GM12878 (cell line): ENCODE results near the gene ACRBP. TPM values are rescaled to one million over a fixed set of nuclear protein-coding genes. Genes with fewer than 3 reads are reported as not detected.

Experiments
- ATAC-seq: fragments of 200-7000 bp; cut with Tn5 transposase; 3 replicates; pipeline ENCODE4 v1.9.1; 2020; ENCODE audit warnings: mild to moderate bottlenecking, moderate library complexity
- BruUV-seq: library from RNA; stranded (reverse); fragments of 400-500 nt; replicated peaks from 2 replicates; lab custom pipeline; 2021; lab: Mats Ljungman, UMichigan
- CTCF ChIA-PET: fragments of 300-600 bp; sonication (Branson Sonifier 250); formaldehyde crosslinking; extraction: SDS; loops from one replicate; lab custom pipeline; 2021; ENCODE audit warnings: inconsistent platforms; lab: Yijun Ruan, JAX
- POLR2A ChIA-PET: fragments of 350-600 bp; formaldehyde crosslinking; extraction: SDS; loops from one replicate; lab custom pipeline; 2021; ENCODE audit warnings: inconsistent platforms; lab: Charles Lee
- RAD21 ChIA-PET: fragments of 300-600 bp; sonication (Branson Sonifier 250); formaldehyde crosslinking; loops from one replicate; lab custom pipeline; 2023; ENCODE audit warnings: antibody characterized with exemption; ENCODE audit not compliant: unreplicated experiment; lab: Charles Lee
- SMC1A ChIA-PET: fragments of 300-600 bp; sonication (Branson Sonifier 250); formaldehyde crosslinking; loops from one replicate; lab custom pipeline; 2023; ENCODE audit not compliant: unreplicated experiment, uncharacterized antibody; lab: Charles Lee
- DNase-seq: peaks from one replicate; pipeline ENCODE4 v3.0.0-alpha.2; 2011; ENCODE audit warnings: low read depth, low spot score
- FAIRE-seq: peaks from 3 replicates; lab custom pipeline; 2011; peaks lifted over from hg19 to GRCh38; lab: Jason Lieb, UNC
- H2AFZ ChIP-seq: 2 replicates; pipeline ENCODE4 v1.6.0; 2011; ENCODE audit warnings: low read depth, low read length, control low read depth; ENCODE audit not compliant: control insufficient read depth
- H3K27ac ChIP-seq: 2 replicates; pipeline ENCODE4 v1.5.1; 2011; ENCODE audit warnings: control low read depth; ENCODE audit not compliant: control insufficient read depth, insufficient read depth
- H3K27me3 ChIP-seq, 2 experiments: replicated peaks in 1 of 2; 2 replicates each; pipeline versions ENCODE4 v1.6.0 to v1.6.1; 2011; ENCODE audit warnings: low read length in 1 of 2; ENCODE audit not compliant: control insufficient read depth in 2 of 2, insufficient read depth in 2 of 2
- H3K36me3 ChIP-seq, 2 experiments: 2 replicates each; pipeline ENCODE4 v1.5.1; 2011; ENCODE audit warnings: low read length in 1 of 2; ENCODE audit not compliant: control insufficient read depth in 2 of 2, insufficient read depth in 2 of 2
- H3K4me1 ChIP-seq: 2 replicates; pipeline ENCODE4 v1.6.1; 2011; ENCODE audit warnings: mild to moderate bottlenecking, low read length, moderate library complexity, mixed read lengths; ENCODE audit not compliant: control insufficient read depth, insufficient read depth
- H3K4me2 ChIP-seq: 2 replicates; pipeline ENCODE4 v1.6.0; 2011; ENCODE audit warnings: control low read depth; ENCODE audit not compliant: control insufficient read depth, insufficient read depth
- H3K4me3 ChIP-seq: fragments of 200-600 bp; sonication (generic); 2 replicates; pipeline ENCODE4 v1.5.1; 2016
- H3K79me2 ChIP-seq: 2 replicates; pipeline ENCODE4 v1.6.0; 2011; ENCODE audit warnings: low read length; ENCODE audit not compliant: control insufficient read depth, insufficient read depth
- H3K9ac ChIP-seq: 2 replicates; pipeline ENCODE4 v1.8.0; 2011; ENCODE audit warnings: low read length, control low read depth, mixed read lengths; ENCODE audit not compliant: control insufficient read depth, insufficient read depth
- H3K9me3 ChIP-seq: replicated peaks from 3 replicates; pipeline ENCODE4 v1.5.1; 2011; ENCODE audit warnings: mild to moderate bottlenecking, low read length; ENCODE audit not compliant: control insufficient read depth, insufficient read depth
- H4K20me1 ChIP-seq: 2 replicates; pipeline ENCODE4 v1.6.0; 2011; ENCODE audit not compliant: control insufficient read depth, insufficient read depth
- CEBPZ ChIP-seq: fragments of 150-350 bp; IDR thresholded peaks from 2 replicates; pipeline ENCODE4 v1.6.1; 2016; ENCODE audit warnings: low read depth, low read length
- SPI1 ChIP-seq: IDR thresholded peaks from 2 replicates; pipeline ENCODE4 v1.6.1; 2011; ENCODE audit warnings: low read depth, mild to moderate bottlenecking, low read length, moderate library complexity, borderline replicate concordance; ENCODE audit not compliant: insufficient read depth
- WGBS: methylation state at CpG from one replicate; pipeline ENCODE4 v1.1.6; 2016; ENCODE audit warnings: low lambda C conversion rate; ENCODE audit not compliant: insufficient replicate concordance, insufficient coverage; ENCODE audit errors: missing lambda C conversion rate; 5-methylcytosine and 5-hydroxymethylcytosine counted together
- in situ Hi-C: fragments of 300-500 bp; cut with MboI; formaldehyde crosslinking; loops from 9 replicates; pipeline ENCODE4 v1.14.3; 2018; ENCODE audit warnings: mixed read lengths
- intact Hi-C: fragments of 100-400 bp; cut with micrococcal nuclease; formaldehyde crosslinking; loops from one replicate; pipeline ENCODE4 v1.14.2; 2022; ENCODE audit not compliant: unreplicated experiment
- polyA plus RNA-seq, 11 experiments: library from polyadenylated mRNA; depleted of rRNA in 4 of 11; unstranded in 6 of 11; stranded (reverse) in 5 of 11; fragments of >200 nt; fragmentation: Nextera tagmentation in 4 of 11; fragmentation: Illumina TruSeq in 1 of 11; extraction: Ambion mirVana in 4 of 11; extraction: Trizol in 1 of 11; gene quantifications; 1 replicate in 1 of 11; 2 replicates in 10 of 11; pipeline versions ENCODE4 v1.2.1 to v1.2.3, GENCODE V29; 2011 to 2016; ENCODE audit warnings: inconsistent platforms in 2 of 11, missing spikeins in 2 of 11, low read depth in 1 of 11
- total RNA-seq, 4 experiments: library from RNA; depleted of rRNA in 3 of 4; stranded (reverse); fragments of >200 nt in 3 of 4; fragmentation: Illumina TruSeq in 1 of 4; extraction: Trizol in 1 of 4; gene quantifications; 2 replicates each; pipeline versions ENCODE4 v1.2.1 to v1.2.3, GENCODE V29; 2013 to 2021

ACRBP gene
- total and polyA plus RNA-seq, 10 of the 15 experiments (the other 5 are each of a cell fraction or from before 2014, with no cell fraction given): 0.54 to 1.4 (median 0.87) TPM

DNA sequence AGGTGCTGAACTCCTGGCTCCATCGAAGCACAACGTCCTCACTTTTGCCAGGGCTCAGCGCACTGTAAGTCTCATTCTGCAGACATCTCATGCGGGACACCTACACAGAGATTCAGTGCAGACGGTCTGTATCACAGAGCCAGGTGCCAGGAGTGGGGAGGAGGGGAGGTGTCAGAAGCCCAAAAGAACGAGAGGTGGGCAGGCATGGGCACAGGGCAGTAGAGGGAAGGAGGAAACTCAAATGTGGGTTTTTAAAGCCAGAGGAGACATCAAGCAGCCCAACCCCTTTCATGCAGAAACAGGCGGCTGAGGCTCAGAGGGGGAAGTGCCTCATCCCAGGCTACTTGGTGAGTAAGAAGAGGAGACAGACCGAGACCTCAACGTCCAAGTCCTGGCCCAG lies 8.9 kb downstream of the ACRBP start:
- H3K4me3 ChIP-seq: no peak overlapping the region
- no peaks in the 10 kb centered on the region for H3K27me3 ChIP-seq
- H3K27ac ChIP-seq: no peak overlapping the region
- ChIA-PET SMC1A (no interaction called here), POLR2A (no interaction called here), RAD21 (no interaction called here), CTCF (no interaction called here)
- 44% methylated on average over 9 of the region's 9 CpGs for WGBS
- intact Hi-C loops: no loop called here
- no peak for FAIRE-seq
- no peaks in the 10 kb centered on the region; the same call in 1 of the 3 replicates for H3K9me3 ChIP-seq
- in situ Hi-C loops: no loop called here
- no peaks in the 10 kb centered on the region for H3K36me3 ChIP-seq
- TF ChIP-seq SPI1 (0 out of 2 replicates have a peak, but pooled peaks have one; percentile 48), CEBPZ (no peak)
- BruUV-seq: no TSS peak
- peaks cover 38% of the 10 kb centered on the region for H3K4me1 ChIP-seq
- no peak overlapping the region for H3K9ac ChIP-seq
- no peaks in the 10 kb centered on the region for H4K20me1 ChIP-seq
- ATAC-seq: no peak
- H3K4me2 ChIP-seq: peak overlapping the region; percentile 50
- no peak for DNase-seq
- peak overlapping the region; percentile 72 for H2AFZ ChIP-seq
- no peaks in the 10 kb centered on the region; the same call in 1 of the 2 replicates for H3K79me2 ChIP-seq
